Ammon's horn (tissue), 1 donor: ENCODE measurements around the gene NEK7.
"Not testable (repeated sequence)": the region's sequence is repeated elsewhere in the genome, so short reads cannot be mapped to it uniquely, and the experiment has no call there.

Source experiments
- DNase-seq: peaks from one replicate; pipeline ENCODE4 v3.0.0-alpha.2; 2016; ENCODE audit warnings: low spot score

Gene NEK7

DNA sequence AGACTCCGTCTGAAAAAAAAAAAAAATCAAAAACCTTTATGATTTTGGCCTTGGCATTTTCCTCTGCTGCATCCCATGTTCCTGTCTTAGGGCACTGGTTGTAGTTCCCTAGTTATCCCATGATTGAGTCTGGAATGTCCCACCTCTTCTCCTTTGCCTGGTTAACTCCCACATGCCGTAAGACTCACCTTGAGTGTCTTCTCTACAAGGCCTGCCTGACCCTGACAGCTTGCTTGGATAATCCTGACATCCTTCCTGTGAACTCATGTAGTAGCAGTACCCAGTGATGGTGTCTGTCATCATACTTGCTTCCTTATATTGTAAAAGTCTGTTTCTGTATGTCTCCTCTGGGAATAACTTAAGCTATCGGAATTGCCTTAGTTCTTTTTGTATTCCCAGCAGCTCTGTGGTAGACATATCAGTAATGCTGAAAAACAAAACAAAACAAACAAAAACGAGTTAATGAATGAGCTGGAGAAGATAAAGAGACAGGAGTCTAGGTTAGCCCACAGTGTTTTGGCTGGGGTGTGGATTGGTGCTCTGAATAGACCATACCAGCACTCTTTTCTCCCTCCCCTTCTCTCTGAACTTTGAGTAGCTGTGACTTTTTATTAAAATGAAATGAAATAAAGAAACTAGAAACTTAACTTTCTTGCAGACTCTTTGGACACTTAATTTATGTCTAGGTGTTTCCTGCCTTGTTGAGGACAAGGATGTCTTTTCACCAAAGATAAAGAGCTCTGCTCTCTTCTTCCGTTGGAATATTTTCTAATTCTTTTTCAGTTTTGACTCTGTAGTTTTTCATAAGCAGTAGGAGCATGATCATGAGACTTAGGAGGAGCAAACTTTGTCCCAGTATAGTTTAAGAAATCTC, 15.1 kb downstream of the NEK7 start:
- DNase-seq, result no peak

GRCh38 chr1:198173832-198174231, 17.0 kb downstream of the NEK7 start:
- DNase-seq, result no peak

DNA sequence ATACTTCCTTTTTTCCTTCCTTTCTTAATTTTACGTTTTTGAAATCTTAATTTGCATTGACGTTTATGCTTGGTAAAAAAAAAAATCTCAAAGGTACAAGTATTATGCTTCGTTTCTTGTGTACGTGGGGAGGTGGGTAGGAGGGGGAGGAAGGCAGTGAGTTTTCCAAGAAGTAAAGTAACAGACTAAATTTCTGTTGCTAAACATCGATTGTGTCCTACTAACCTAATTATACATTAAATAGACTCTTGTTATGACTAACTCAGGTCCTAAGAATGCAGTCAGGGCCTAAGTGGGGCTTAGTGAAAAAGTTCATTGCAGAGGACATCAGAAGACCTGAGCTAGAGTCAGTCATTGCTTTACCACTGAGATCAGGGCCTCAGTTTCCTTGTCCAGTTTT, 17.5 kb downstream of the NEK7 start:
- DNase-seq, result no peak

- DNase-seq, result no peak
Measured at GRCh38 chr1:198175423-198176170, 18.8 kb downstream of the NEK7 start.

DNA sequence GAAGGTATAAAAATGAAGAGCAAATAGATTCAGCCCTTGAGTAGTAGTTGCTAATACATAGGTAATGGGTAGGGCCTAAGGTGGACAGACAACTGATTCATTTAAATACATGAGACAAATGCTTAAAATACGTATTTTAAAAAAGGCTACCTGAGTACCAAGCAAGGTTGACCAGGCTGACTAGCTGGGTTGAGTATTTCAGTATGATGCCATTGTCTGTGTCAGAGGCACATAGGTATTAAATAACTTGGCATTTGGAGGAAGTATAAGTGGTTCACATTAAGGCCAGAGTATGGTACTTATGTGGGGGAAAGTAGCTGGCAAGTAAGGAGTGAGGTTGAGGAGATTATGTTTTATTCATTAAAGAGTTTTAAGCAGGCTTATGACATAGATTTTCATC, 19.4 kb downstream of the NEK7 start:
- DNase-seq, result no peak

DNA sequence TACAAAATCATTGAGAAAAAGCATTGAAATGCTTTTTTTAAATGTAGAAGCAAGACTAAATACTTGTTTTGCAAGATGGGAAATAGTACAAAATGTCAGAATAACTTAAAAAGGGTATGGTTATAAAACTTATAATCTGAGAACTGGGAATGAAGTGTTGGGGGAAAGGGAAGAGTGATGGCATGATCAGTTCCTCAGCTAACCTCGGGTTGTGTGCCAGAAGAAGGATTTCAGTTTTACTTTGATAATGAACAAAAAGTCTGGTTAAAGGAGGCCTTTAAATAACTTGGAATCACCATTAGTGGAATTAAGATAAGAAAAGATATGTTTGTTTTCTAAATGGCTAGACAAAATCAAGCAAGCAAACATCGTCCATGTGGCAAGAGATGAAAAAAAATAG, 20.7 kb downstream of the NEK7 start:
- DNase-seq, result no peak

DNA sequence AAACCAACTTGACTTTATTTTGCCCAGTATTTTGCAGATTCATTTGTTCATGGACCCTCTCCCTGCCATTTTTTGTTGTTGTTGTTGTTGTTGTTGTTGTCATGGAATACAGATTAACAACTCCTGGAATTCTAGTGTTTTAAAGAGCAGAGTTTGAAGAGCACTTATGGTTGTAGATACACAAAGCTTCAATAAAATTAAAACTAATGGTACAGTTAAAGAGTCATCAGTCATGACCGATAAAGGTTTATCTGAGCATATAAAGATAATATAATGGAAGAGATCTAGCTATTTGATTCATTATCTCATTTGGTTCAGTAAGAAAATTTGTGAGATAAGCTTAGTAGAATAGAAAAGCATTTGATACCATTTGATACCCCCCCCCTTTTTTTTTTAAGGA, 21.8 kb downstream of the NEK7 start:
- DNase-seq, result no peak

DNA sequence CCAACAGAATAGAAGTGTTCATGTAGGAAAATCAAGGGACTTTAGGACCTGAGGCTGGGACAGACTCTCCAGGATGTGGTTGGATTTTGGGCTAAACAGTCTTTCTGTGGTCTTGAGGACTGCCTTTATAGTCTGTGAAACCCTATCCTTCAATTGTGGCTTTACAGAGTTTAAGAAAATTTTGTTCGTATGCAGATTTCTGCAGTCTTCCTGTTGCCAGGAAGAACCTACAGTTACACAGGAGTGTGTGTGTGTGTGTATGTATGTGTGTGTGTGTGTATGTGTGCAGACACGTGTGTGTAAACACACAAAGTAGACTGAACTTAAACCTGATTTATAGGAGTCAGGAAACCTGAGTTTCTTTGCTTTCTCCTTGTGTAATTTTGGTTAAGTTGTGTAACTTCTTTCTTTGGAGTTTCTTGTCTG, 22.8 kb downstream of the NEK7 start:
- no peak for DNase-seq

- no peak for DNase-seq
Measured at GRCh38 chr1:198183605-198184004, 26.8 kb downstream of the NEK7 start.

- DNase-seq, result no peak
Measured at GRCh38 chr1:198184516-198184915, 27.7 kb downstream of the NEK7 start.

DNA sequence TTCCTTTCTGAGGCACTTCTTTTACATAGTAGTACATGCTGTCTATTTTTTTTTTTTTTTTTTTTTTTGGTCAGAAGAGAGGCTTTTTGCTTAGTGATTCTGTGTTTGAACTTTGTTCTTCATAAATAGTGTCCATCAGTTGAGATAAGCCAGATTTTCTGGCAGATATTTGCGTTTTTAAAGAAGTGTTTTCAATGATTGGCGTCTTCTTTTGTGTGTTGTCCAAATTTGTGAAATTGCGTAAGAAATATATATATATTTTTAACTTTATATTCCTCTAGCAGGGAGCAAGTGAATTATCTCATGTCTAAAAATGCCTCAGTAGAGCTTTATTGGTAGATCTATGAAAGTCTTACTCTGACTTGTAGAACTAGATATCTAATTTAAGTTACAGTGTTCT, 28.3 kb downstream of the NEK7 start:
- no peak for DNase-seq

DNA sequence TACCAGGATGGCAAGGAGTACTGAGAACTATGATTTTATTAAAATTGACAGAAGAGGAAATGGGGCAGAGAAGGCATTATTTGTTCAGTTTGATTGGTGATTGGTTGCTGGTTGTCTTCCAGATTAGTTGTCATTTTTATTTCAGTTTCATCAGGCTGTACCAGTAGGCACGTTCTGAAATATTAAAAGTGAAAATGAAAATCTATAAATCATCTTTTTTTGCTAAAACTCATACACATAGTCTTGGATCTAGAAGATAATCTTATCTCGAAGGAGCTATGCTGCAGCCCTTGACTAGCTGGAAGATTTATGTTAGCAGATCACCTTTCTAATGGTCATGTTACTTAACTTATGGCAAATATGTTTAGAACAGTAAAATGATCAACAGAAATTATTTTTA, 29.0 kb downstream of the NEK7 start:
- no peak for DNase-seq

- DNase-seq, result no peak
Measured at GRCh38 chr1:198186916-198187580, 30.2 kb downstream of the NEK7 start.

DNA sequence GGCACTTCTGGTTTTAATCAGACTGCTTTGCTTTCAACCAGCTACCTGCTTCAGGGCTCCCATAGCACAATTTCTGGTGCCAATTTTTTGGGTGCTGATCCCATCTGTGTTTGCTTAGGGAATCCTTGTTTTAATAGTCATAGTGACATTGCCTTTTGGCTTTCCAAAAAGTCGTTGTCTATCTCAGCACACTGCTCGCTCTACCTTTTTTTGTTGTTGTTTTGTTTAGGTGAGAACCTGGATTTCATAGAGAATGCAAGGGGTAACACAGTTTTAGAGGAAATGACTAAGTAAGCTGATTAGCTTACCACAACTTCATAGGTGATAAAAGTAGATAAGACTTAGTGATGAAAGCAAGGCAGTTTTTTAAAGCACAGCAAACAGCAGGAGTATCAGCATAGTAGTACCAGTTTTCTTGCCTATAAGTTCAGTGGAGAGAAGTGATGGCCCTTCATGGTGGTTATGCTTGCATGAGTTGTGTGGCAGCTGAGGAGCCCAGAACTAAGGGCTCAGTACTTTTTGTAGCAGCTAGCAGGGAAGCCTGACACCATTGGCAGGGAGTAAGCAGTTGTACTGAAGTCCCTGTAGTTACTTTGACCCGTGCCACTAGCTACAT, 31.3 kb downstream of the NEK7 start:
- no peak for DNase-seq

GRCh38 chr1:198191117-198191516, 34.3 kb downstream of the NEK7 start:
- DNase-seq, result no peak

GRCh38 chr1:198193871-198194270, 37.1 kb downstream of the NEK7 start:
- not testable (repeated sequence) for DNase-seq

DNA sequence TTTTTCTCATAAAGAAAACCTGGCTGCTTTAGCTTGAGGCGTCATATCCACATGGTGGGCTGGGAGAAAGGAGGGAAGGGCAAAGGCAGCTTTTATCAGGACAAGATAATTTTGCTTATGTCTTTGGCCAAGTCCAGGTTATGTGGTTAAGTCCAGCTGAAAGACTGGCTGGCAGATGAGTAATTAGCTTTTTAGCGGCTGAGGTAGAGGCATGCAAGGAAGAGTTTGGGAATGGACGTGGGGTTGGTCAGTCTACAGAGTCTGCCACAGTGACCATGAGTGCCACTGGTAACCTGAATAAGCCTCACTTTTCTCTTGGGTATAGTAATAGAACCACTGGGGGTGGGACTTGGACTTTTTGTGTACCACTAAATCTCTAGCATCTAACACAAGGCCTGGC, 39.8 kb downstream of the NEK7 start:
- DNase-seq, result no peak

DNA sequence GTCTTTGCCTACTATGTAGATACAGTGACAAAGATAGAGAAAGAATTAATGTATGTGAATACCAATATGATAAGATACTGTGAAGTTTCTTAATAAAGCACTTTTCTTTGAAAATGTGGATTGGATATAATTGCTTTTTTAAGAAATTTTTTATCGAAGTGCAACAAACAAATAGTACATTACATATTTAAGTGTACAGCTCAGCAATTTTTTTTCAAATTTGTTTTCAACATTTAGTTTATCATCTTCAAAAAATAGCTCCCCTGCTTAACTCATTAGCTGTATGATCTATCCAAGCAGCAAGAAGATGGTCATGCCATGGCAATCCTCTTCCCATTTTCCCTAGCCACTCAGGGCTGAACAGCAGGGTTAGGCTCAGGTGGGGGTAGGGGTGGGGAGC, 40.5 kb downstream of the NEK7 start:
- no peak for DNase-seq

DNA sequence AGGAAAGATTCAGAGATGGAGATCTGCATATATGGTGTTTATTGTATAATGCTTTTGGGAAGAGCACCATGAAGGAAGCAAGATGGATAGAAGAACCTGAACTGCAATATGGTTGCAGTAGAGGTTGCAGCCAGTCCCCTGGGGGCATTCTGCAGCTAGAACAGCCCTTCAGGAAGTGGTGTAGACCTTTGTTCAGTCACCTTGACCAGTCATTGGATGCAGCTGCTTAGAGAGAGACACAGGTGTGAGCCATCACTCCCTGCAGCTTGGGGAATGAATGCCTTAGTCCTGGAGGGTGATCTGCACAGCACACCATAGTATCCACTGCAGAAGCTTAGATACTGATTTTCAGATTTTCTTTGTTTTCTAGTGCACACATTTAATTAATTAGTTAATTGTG, 42.3 kb downstream of the NEK7 start:
- DNase-seq, result no peak

- no peak for DNase-seq
Measured at GRCh38 chr1:198201956-198202784, 45.4 kb downstream of the NEK7 start.

DNA sequence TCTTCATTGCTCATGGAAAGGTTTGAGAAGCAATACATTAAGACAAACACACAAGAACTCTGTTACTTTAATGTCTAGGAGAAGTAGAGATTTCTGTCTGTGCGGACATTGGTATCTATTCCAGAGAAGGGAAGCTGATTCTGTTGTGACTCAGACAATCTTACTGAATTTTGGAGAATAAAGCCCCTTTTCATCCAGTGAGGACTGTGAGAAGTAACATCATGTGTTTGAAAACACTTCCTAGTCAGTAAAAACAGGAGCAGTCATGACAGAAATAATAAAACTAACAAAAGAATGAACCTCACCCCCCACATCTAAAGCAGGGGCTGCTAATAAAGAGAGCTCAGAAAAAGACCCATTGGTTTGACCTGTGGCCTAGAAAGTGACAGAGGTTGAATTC, 46.6 kb downstream of the NEK7 start:
- DNase-seq, result peak; percentile 29
